Measurements from ENCODE around the gene SPATA19.

The SPATA19 gene

GRCh38 chr11:133835593-133836548, 9.4 kb downstream of the SPATA19 start:
- no peak for DNase-seq

- peak; percentile 69 for DNase-seq
Measured at GRCh38 chr11:133834682-133835592, 10.4 kb downstream of the SPATA19 start.

- no peak for DNase-seq
Measured at GRCh38 chr11:133833898-133834681, 11.2 kb downstream of the SPATA19 start.

- no peak for DNase-seq
Measured at GRCh38 chr11:133832991-133833897, 12.1 kb downstream of the SPATA19 start.

GRCh38 chr11:133832096-133832990, 13.0 kb downstream of the SPATA19 start:
- no peak for DNase-seq

GRCh38 chr11:133830931-133831907, 14.1 kb downstream of the SPATA19 start:
- DNase-seq = no peak

GRCh38 chr11:133829566-133829965, 15.7 kb downstream of the SPATA19 start:
- no peak for DNase-seq

GRCh38 chr11:133828871-133829270, 16.4 kb downstream of the SPATA19 start:
- DNase-seq = no peak

- DNase-seq = no peak
Measured at GRCh38 chr11:133827556-133827955, 17.8 kb downstream of the SPATA19 start.

GRCh38 chr11:133826866-133827265, 18.4 kb downstream of the SPATA19 start:
- no peak for DNase-seq

- DNase-seq = no peak
Measured at GRCh38 chr11:133825666-133826065, 19.6 kb downstream of the SPATA19 start.

- no peak for DNase-seq
Measured at GRCh38 chr11:133825156-133825555, 20.2 kb downstream of the SPATA19 start.

GRCh38 chr11:133824593-133824992, 20.7 kb downstream of the SPATA19 start:
- no peak for DNase-seq

- DNase-seq = no peak
Measured at GRCh38 chr11:133823614-133824013, 21.7 kb downstream of the SPATA19 start.

- DNase-seq = no peak
Measured at GRCh38 chr11:133823211-133823610, 22.1 kb downstream of the SPATA19 start.

GRCh38 chr11:133821776-133822175, 23.5 kb downstream of the SPATA19 start:
- peak; percentile 57 for DNase-seq

GRCh38 chr11:133819746-133820315, 25.5 kb downstream of the SPATA19 start:
- DNase-seq = no peak

GRCh38 chr11:133819114-133819513, 26.2 kb downstream of the SPATA19 start:
- DNase-seq = no peak

- no peak for DNase-seq
Measured at GRCh38 chr11:133818302-133818701, 27.0 kb downstream of the SPATA19 start.

All from activated CD4-positive, alpha-beta T cell treated with anti-CD3 and anti-CD28 coated beads for 48 hours (primary cell).